HL-60 (cell line): ENCODE results near the gene ELN.

Source experiments
- GABPA ChIP-seq: IDR thresholded peaks from 2 replicates; pipeline ENCODE4 v1.6.1; 2012; ENCODE audit warnings: low read depth
- POLR2AphosphoS5 ChIP-seq: IDR thresholded peaks from 2 replicates; pipeline ENCODE4 v1.6.1; 2012; ENCODE audit warnings: low read depth
- SPI1 ChIP-seq: IDR thresholded peaks from 2 replicates; pipeline ENCODE4 v1.6.1; 2012; ENCODE audit warnings: low read depth, mild to moderate bottlenecking, borderline replicate concordance
- TF ChIP-seq, protein P1 (sequence below): IDR thresholded peaks from one replicate; pipeline ENCODE4 v1.5.1; 2011; ENCODE audit warnings: low read length, control low read depth, inconsistent platforms; ENCODE audit not compliant: insufficient read depth
- TF ChIP-seq, protein P2 (sequence below): IDR thresholded peaks from 2 replicates; pipeline ENCODE4 v1.6.1; 2012; ENCODE audit warnings: low read depth; ENCODE audit not compliant: insufficient replicate concordance

DNA sequence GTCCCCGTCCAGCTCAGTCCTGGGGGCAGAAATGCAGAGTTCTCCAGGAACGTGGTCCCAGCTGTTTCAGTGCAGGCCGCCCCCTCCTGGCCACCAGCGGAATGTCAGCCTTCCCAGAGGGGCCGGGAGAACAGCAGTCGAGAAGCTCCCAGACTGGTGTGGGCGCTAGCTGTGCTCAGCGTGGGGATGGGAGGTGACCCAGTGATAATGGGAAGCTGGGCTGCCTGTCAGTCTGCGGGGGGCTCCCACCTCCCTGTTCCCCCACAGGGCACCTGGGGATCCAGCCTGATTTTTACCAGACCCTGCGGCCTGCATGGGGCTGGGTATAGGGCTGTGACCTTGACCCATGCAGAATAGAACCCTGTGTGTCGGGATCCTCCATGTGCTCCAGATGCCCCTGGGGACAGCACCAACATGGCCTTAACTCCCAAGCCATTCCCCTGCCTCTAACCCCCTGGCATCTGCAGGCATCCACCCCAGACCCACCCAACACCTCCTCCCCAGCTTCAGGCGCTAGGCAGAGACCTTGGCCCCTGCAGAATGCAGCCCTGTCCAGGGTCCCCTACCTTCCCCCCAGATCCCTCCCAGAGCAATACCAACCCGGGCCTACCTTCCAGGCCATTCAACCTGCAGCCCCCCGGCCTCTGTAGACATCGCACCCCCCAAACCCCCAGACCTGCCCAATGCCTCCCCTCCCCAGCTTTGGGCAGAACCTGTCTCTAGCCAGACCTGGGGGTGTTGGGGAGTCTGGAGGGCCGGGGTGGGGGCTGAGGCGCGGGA is 880 bp upstream of the ELN start:
- TF ChIP-seq, protein P1, sequence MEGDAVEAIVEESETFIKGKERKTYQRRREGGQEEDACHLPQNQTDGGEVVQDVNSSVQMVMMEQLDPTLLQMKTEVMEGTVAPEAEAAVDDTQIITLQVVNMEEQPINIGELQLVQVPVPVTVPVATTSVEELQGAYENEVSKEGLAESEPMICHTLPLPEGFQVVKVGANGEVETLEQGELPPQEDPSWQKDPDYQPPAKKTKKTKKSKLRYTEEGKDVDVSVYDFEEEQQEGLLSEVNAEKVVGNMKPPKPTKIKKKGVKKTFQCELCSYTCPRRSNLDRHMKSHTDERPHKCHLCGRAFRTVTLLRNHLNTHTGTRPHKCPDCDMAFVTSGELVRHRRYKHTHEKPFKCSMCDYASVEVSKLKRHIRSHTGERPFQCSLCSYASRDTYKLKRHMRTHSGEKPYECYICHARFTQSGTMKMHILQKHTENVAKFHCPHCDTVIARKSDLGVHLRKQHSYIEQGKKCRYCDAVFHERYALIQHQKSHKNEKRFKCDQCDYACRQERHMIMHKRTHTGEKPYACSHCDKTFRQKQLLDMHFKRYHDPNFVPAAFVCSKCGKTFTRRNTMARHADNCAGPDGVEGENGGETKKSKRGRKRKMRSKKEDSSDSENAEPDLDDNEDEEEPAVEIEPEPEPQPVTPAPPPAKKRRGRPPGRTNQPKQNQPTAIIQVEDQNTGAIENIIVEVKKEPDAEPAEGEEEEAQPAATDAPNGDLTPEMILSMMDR: peak; percentile 82
- TF ChIP-seq POLR2AphosphoS5 (no peak), GABPA (no peak), SPI1 (no peak)
- TF ChIP-seq, protein P2, sequence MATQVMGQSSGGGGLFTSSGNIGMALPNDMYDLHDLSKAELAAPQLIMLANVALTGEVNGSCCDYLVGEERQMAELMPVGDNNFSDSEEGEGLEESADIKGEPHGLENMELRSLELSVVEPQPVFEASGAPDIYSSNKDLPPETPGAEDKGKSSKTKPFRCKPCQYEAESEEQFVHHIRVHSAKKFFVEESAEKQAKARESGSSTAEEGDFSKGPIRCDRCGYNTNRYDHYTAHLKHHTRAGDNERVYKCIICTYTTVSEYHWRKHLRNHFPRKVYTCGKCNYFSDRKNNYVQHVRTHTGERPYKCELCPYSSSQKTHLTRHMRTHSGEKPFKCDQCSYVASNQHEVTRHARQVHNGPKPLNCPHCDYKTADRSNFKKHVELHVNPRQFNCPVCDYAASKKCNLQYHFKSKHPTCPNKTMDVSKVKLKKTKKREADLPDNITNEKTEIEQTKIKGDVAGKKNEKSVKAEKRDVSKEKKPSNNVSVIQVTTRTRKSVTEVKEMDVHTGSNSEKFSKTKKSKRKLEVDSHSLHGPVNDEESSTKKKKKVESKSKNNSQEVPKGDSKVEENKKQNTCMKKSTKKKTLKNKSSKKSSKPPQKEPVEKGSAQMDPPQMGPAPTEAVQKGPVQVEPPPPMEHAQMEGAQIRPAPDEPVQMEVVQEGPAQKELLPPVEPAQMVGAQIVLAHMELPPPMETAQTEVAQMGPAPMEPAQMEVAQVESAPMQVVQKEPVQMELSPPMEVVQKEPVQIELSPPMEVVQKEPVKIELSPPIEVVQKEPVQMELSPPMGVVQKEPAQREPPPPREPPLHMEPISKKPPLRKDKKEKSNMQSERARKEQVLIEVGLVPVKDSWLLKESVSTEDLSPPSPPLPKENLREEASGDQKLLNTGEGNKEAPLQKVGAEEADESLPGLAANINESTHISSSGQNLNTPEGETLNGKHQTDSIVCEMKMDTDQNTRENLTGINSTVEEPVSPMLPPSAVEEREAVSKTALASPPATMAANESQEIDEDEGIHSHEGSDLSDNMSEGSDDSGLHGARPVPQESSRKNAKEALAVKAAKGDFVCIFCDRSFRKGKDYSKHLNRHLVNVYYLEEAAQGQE: no peak
